Glutamatergic neuron (in vitro differentiated cells): ENCODE measurements around the gene EOLA1. TPM values are rescaled to one million over a fixed set of nuclear protein-coding genes. Genes with fewer than 3 reads are reported as not detected.

Experiments used
- DNase-seq: peaks from one replicate; pipeline ENCODE4 v3.0.0; 2022
- H3K27ac Mint-ChIP-seq: one replicate; pipeline ENCODE4 v1.8.0; 2020; ENCODE audit warnings: mild to moderate bottlenecking, mixed read lengths, inconsistent platforms; ENCODE audit not compliant: unreplicated experiment
- H3K27me3 Mint-ChIP-seq: one replicate; pipeline ENCODE4 v1.8.0; 2020; ENCODE audit warnings: mild to moderate bottlenecking, moderate library complexity, mixed read lengths, inconsistent platforms; ENCODE audit not compliant: unreplicated experiment
- H3K36me3 Mint-ChIP-seq: one replicate; pipeline ENCODE4 v1.8.0; 2020; ENCODE audit warnings: mild to moderate bottlenecking, mixed read lengths, inconsistent platforms; ENCODE audit not compliant: unreplicated experiment
- H3K4me1 Mint-ChIP-seq: one replicate; pipeline ENCODE4 v1.8.0; 2020; ENCODE audit warnings: mild to moderate bottlenecking, low read depth, mixed read lengths, inconsistent platforms; ENCODE audit not compliant: unreplicated experiment
- H3K4me3 Mint-ChIP-seq: one replicate; pipeline ENCODE4 v1.8.0; 2020; ENCODE audit warnings: mild to moderate bottlenecking, mixed read lengths, inconsistent platforms; ENCODE audit not compliant: unreplicated experiment
- H3K9me3 Mint-ChIP-seq: one replicate; pipeline ENCODE4 v1.8.0; 2020; ENCODE audit warnings: mild to moderate bottlenecking, moderate library complexity, mixed read lengths, inconsistent platforms; ENCODE audit not compliant: unreplicated experiment
- CTCF ChIP-seq: fragments of 200-600 bp; sonication (generic); IDR thresholded peaks from one replicate; pipeline ENCODE4 v1.5.0; 2021; ENCODE audit not compliant: partially characterized antibody, unreplicated experiment
- total RNA-seq: library from RNA; stranded (reverse); fragmentation: NEBNext Ultra II Directional; extraction: Animal tissue kit (Norgen Biotek cat#: 25700); gene quantifications from one replicate; pipeline ENCODE4 v1.2.1, GENCODE V29; 2021; ENCODE audit not compliant: unreplicated experiment

The EOLA1 gene
- total RNA-seq, 1 donor from 2014 or later: 27.7 TPM

DNA sequence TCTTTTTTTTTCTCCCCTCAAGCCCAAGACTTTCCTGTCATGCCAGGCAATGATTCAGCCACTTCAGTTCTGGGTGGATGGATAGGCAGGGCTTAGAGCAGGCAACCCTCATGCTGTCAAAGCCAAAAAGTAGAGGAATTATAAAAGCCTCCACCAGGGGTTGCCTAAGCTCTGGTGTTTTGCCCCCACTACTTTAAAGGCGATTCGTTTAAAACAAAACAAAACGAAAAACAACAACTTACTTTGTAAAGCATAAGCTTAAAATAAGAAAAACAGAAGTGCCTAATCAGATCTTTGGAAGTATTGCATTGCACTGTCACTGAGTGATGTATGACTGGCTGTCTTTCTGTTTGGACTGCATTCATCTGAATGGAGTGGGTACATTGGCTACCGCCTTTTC is 30.4 kb upstream of the EOLA1 start:
- H3K9me3 Mint-ChIP-seq: peaks cover 3% of the 10 kb centered on the region
- no peak overlapping the region for H3K27ac Mint-ChIP-seq
- H3K36me3 Mint-ChIP-seq: no peaks in the 10 kb centered on the region
- no peak for TF ChIP-seq CTCF
- peaks cover 6% of the 10 kb centered on the region for H3K27me3 Mint-ChIP-seq
- no peak for DNase-seq
- peaks cover 4% of the 10 kb centered on the region for H3K4me1 Mint-ChIP-seq
- H3K4me3 Mint-ChIP-seq: no peak overlapping the region

GRCh38 chrX:149511081-149511480 is 29.7 kb upstream of the EOLA1 start:
- no peaks in the 10 kb centered on the region for H3K9me3 Mint-ChIP-seq
- H3K4me1 Mint-ChIP-seq: no peaks in the 10 kb centered on the region
- no peak overlapping the region for H3K4me3 Mint-ChIP-seq
- H3K27ac Mint-ChIP-seq: no peak overlapping the region
- peaks cover 2% of the 10 kb centered on the region for H3K27me3 Mint-ChIP-seq
- TF ChIP-seq CTCF: no peak
- no peak for DNase-seq
- no peaks in the 10 kb centered on the region for H3K36me3 Mint-ChIP-seq

- peaks cover 2% of the 10 kb centered on the region for H3K27me3 Mint-ChIP-seq
Measured at GRCh38 chrX:149512225-149512885, 28.5 kb upstream of the EOLA1 start.

DNA sequence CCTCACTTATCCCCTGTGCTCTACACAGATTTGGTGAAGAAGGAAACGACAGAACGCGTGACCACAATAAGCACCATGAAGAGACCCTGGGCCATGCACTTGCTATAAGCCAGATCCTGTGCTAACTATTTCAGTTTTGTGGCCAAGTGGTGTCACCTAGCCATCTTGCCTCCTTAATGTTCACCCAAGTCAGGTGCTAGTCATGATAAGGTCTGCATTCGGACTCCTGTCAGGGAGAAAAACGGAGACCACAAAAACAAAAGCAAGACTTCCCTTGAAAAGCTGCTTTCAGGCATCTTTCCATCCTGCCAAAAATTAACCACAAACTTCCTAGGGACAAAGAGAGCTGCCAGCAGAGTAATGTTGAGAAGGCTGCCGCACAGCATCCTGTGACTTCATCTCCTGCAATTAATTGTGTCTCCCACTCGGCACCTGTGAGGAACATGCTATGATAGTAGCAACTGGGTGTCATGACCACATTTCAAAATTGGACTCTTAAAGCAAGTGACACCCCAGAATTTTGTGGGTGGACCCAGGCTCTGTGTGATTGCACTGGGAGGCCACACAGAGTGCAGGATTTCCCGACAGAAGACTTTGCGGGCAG is 26.9 kb upstream of the EOLA1 start:
- Mint-ChIP-seq H3K4me3 (no peak overlapping the region), H3K36me3 (no peaks in the 10 kb centered on the region), H3K27ac (no peak overlapping the region), H3K4me1 (no peaks in the 10 kb centered on the region), H3K9me3 (no peaks in the 10 kb centered on the region), H3K27me3 (no peaks in the 10 kb centered on the region)
- no peak for DNase-seq
- TF ChIP-seq CTCF: no peak

More at GRCh38 chrX:149512225-149512885, 28.5 kb upstream of the EOLA1 start:
- Mint-ChIP-seq H3K4me3 (no peak overlapping the region), H3K36me3 (no peaks in the 10 kb centered on the region), H3K4me1 (no peaks in the 10 kb centered on the region), H3K9me3 (no peaks in the 10 kb centered on the region), H3K27ac (no peak overlapping the region)
- peak; percentile 61 for TF ChIP-seq CTCF
- peak; percentile 51 for DNase-seq

GRCh38 chrX:149515954-149516602 is 24.7 kb upstream of the EOLA1 start:
- H3K27ac Mint-ChIP-seq: no peak overlapping the region
- no peaks in the 10 kb centered on the region for H3K9me3 Mint-ChIP-seq
- TF ChIP-seq CTCF: no peak
- H3K36me3 Mint-ChIP-seq: no peaks in the 10 kb centered on the region
- no peak overlapping the region for H3K4me3 Mint-ChIP-seq
- H3K4me1 Mint-ChIP-seq: no peaks in the 10 kb centered on the region
- no peak for DNase-seq
- H3K27me3 Mint-ChIP-seq: no peaks in the 10 kb centered on the region
